SKM-1 (cell line): Measurements from ENCODE around the gene OR2S2.

ENCODE experiments used
- DNase-seq: peaks from one replicate; lab custom pipeline; 2025; ENCODE audit not compliant: unreplicated experiment; lab: John Stamatoyannopoulos, UW

OR2S2 gene

GRCh38 chr9:35962126-35962906 is 4.4 kb upstream of the OR2S2 start:
- no peak for DNase-seq

GRCh38 chr9:35960039-35960655 is 2.2 kb upstream of the OR2S2 start:
- DNase-seq, result no peak

GRCh38 chr9:35956651-35957050 is 1.3 kb downstream of the OR2S2 start:
- no peak for DNase-seq

GRCh38 chr9:35954942-35955546 is 2.9 kb downstream of the OR2S2 start:
- DNase-seq, result peak; percentile 59

- DNase-seq, result no peak
Observed at GRCh38 chr9:35952526-35953191, 5.3 kb downstream of the OR2S2 start.

- no peak for DNase-seq
Observed at GRCh38 chr9:35951736-35952135, 6.2 kb downstream of the OR2S2 start.

GRCh38 chr9:35948901-35949318 is 9.0 kb downstream of the OR2S2 start:
- no peak for DNase-seq

- no peak for DNase-seq
Observed at GRCh38 chr9:35948451-35948850, 9.5 kb downstream of the OR2S2 start.

GRCh38 chr9:35945341-35946018 is 12.5 kb downstream of the OR2S2 start:
- peak; percentile 51 for DNase-seq

GRCh38 chr9:35944841-35945240 is 13.1 kb downstream of the OR2S2 start:
- no peak for DNase-seq

- DNase-seq, result no peak
Observed at GRCh38 chr9:35944173-35944572, 13.8 kb downstream of the OR2S2 start.

GRCh38 chr9:35942286-35942685 is 15.7 kb downstream of the OR2S2 start:
- DNase-seq, result no peak

GRCh38 chr9:35940458-35941407 is 17.2 kb downstream of the OR2S2 start:
- no peak for DNase-seq

- no peak for DNase-seq
Observed at GRCh38 chr9:35939679-35940250, 18.2 kb downstream of the OR2S2 start.

- DNase-seq, result no peak
Observed at GRCh38 chr9:35938474-35939356, 19.2 kb downstream of the OR2S2 start.

GRCh38 chr9:35937227-35937626 is 20.7 kb downstream of the OR2S2 start:
- no peak for DNase-seq

- no peak for DNase-seq
Observed at GRCh38 chr9:35935755-35936509, 22.0 kb downstream of the OR2S2 start.

- no peak for DNase-seq
Observed at GRCh38 chr9:35935261-35935660, 22.7 kb downstream of the OR2S2 start.
